ENCODE data around the gene MTMR3.

- no peak for TF ChIP-seq CTCF (IDR thresholded peaks at IDR 0.05)
- TF ChIP-seq POLR2A (IDR thresholded peaks at IDR 0.05): no peak
- no peak for TF ChIP-seq POLR2AphosphoS5 (IDR thresholded peaks at IDR 0.05)
Measured at GRCh38 chr22:30054764-30055069, 171.7 kb downstream of the MTMR3 start.

Data from breast epithelium (tissue), 3 donors.